ENCODE measurements around the gene NDOR1.

DNA sequence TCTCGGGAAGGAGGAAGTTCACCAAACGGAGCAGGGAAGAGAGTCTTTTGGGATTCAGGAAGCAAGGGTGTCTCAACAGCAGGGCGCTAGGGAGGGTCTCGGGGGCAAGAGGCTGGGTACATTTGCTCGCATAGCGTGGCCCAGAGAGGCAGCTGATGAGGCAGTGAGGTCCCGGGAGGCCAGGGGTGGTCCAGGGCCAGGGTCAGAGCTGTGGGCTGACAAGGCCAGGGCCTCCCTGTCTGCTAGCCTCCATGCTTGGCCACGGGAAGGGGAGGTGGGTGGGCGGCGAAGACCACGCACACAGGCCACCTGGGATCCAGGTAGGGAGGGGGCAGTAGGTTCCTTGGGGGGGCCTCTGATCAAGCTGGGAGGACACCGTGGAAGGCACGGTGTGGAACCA lies 6.0 kb downstream of the NDOR1 start:
- TF ChIP-seq CTCF (IDR thresholded peaks at IDR 0.05) (no peak), POLR2A (IDR thresholded peaks at IDR 0.05) (no peak)
